WTC11 (cell line): ENCODE results near the gene VWA2. TPM values are rescaled to one million over a fixed set of nuclear protein-coding genes. Genes with fewer than 3 reads are reported as not detected.

Experiments used
- ATAC-seq: fragments of 200-7000 bp; cut with Tn5 transposase; 2 replicates; pipeline ENCODE4 v1.10.0; 2021; ENCODE audit warnings: mild to moderate bottlenecking, moderate library complexity
- CTCF ChIA-PET: fragments of 300-600 bp; sonication (Branson Sonifier 250); formaldehyde crosslinking; loops from one replicate; lab custom pipeline; 2021; ENCODE audit warnings: antibody characterized with exemption; lab: Charles Lee
- POLR2A ChIA-PET: fragments of 350-600 bp; sonication (Branson Sonifier 250); formaldehyde crosslinking; loops from one replicate; lab custom pipeline; 2021; ENCODE audit warnings: antibody characterized with exemption; lab: Charles Lee
- DNase-seq: peaks from one replicate; pipeline ENCODE4 v3.0.0; 2021; ENCODE audit warnings: low spot score
- H3K27ac Mint-ChIP-seq: 2 replicates; pipeline ENCODE4 v1.8.0; 2021; ENCODE audit warnings: mixed read lengths
- H3K27me3 Mint-ChIP-seq: 2 replicates; pipeline ENCODE4 v1.8.0; 2021; ENCODE audit warnings: low read depth, mild to moderate bottlenecking, moderate library complexity, mixed read lengths
- H3K36me3 Mint-ChIP-seq: 2 replicates; pipeline ENCODE4 v1.8.0; 2021; ENCODE audit warnings: mixed read lengths
- H3K4me1 Mint-ChIP-seq: 2 replicates; pipeline ENCODE4 v1.8.0; 2022; ENCODE audit warnings: mixed read lengths
- H3K4me3 Mint-ChIP-seq: 2 replicates; pipeline ENCODE4 v1.8.0; 2021; ENCODE audit warnings: mild to moderate bottlenecking, moderate library complexity, mixed read lengths
- H3K9me3 Mint-ChIP-seq: 2 replicates; pipeline ENCODE4 v1.8.0; 2021; ENCODE audit warnings: mixed read lengths
- AR ChIP-seq: fragments of 250-450 bp; sonication (Bioruptor Pico); IDR thresholded peaks from 2 replicates; pipeline ENCODE4 v1.9.0; 2021; ENCODE audit warnings: mild to moderate bottlenecking
- CBFB ChIP-seq: sonication (generic); formaldehyde crosslinking; IDR thresholded peaks from 2 replicates; pipeline ENCODE4 v1.8.1; 2022; ENCODE audit warnings: mild to moderate bottlenecking, low read depth, missing genetic modification reagents
- CREB1 ChIP-seq: sonication (generic); formaldehyde crosslinking; IDR thresholded peaks from 2 replicates; pipeline ENCODE4 v1.8.0; 2023; ENCODE audit warnings: mild to moderate bottlenecking, missing genetic modification reagents
- CREM ChIP-seq: sonication (generic); formaldehyde crosslinking; IDR thresholded peaks from 2 replicates; pipeline ENCODE4 v1.8.1; 2022; ENCODE audit warnings: mild to moderate bottlenecking, missing genetic modification reagents, moderate library complexity
- E2F4 ChIP-seq: sonication (generic); formaldehyde crosslinking; IDR thresholded peaks from 2 replicates; pipeline ENCODE4 v1.8.1; 2022; ENCODE audit warnings: low read depth, mild to moderate bottlenecking, moderate library complexity, missing genetic modification reagents, borderline replicate concordance
- EMX1 ChIP-seq: fragments of 250-450 bp; sonication (Bioruptor Pico); IDR thresholded peaks from 2 replicates; pipeline ENCODE4 v1.8.0; 2021; ENCODE audit warnings: mild to moderate bottlenecking
- ESRRA ChIP-seq: sonication (generic); formaldehyde crosslinking; IDR thresholded peaks from 2 replicates; pipeline ENCODE4 v1.8.1; 2022; ENCODE audit warnings: mild to moderate bottlenecking, missing genetic modification reagents, borderline replicate concordance
- GRHL2 ChIP-seq: fragments of 250-450 bp; sonication (Bioruptor Pico); IDR thresholded peaks from 2 replicates; pipeline ENCODE4 v1.8.0; 2022; ENCODE audit warnings: mild to moderate bottlenecking, moderate library complexity; ENCODE audit not compliant: insufficient replicate concordance, severe bottlenecking
- JUN ChIP-seq: sonication (generic); formaldehyde crosslinking; IDR thresholded peaks from 2 replicates; pipeline ENCODE4 v1.8.0; 2023; ENCODE audit warnings: mild to moderate bottlenecking, missing genetic modification reagents
- PRDM15 ChIP-seq: sonication (generic); formaldehyde crosslinking; IDR thresholded peaks from 2 replicates; pipeline ENCODE4 v1.8.0; 2022; ENCODE audit warnings: missing genetic modification reagents
- RORB ChIP-seq: fragments of 250-450 bp; sonication (Bioruptor Pico); IDR thresholded peaks from 2 replicates; pipeline ENCODE4 v1.9.0; 2021; ENCODE audit warnings: mild to moderate bottlenecking
- SMAD3 ChIP-seq: sonication (generic); formaldehyde crosslinking; IDR thresholded peaks from 2 replicates; pipeline ENCODE4 v1.8.0; 2022; ENCODE audit warnings: missing genetic modification reagents, mild to moderate bottlenecking, borderline replicate concordance
- TEAD1 ChIP-seq: sonication (generic); formaldehyde crosslinking; IDR thresholded peaks from 2 replicates; pipeline ENCODE4 v1.8.0; 2022; ENCODE audit warnings: mild to moderate bottlenecking, missing genetic modification reagents
- TEAD4 ChIP-seq: sonication (generic); formaldehyde crosslinking; IDR thresholded peaks from 2 replicates; pipeline ENCODE4 v1.8.0; 2022; ENCODE audit warnings: mild to moderate bottlenecking, missing genetic modification reagents
- ZNF121 ChIP-seq: sonication (generic); formaldehyde crosslinking; IDR thresholded peaks from 2 replicates; pipeline ENCODE4 v1.8.0; 2023; ENCODE audit warnings: missing genetic modification reagents
- ZNF138 ChIP-seq: sonication (generic); formaldehyde crosslinking; conservative IDR thresholded peaks from 2 replicates; pipeline ENCODE4 v1.8.1; 2022; ENCODE audit warnings: mild to moderate bottlenecking, moderate library complexity, missing genetic modification reagents
- ZNF219 ChIP-seq: sonication (generic); formaldehyde crosslinking; IDR thresholded peaks from 2 replicates; pipeline ENCODE4 v1.8.0; 2023; ENCODE audit warnings: missing genetic modification reagents, mild to moderate bottlenecking, borderline replicate concordance
- ZNF416 ChIP-seq: fragments of 250-450 bp; sonication (Bioruptor Pico); IDR thresholded peaks from 2 replicates; pipeline ENCODE4 v1.9.0; 2021; ENCODE audit warnings: mild to moderate bottlenecking, inconsistent platforms
- total RNA-seq: library from RNA; stranded (reverse); gene quantifications from 3 replicates; pipeline ENCODE4 v1.2.3, GENCODE V29; 2021
- TF ChIP-seq, protein P1 (sequence below): fragments of 250-450 bp; sonication (Bioruptor Pico); IDR thresholded peaks from 2 replicates; pipeline ENCODE4 v1.9.0; 2021; ENCODE audit warnings: moderate library complexity, mild to moderate bottlenecking, inconsistent platforms, borderline replicate concordance
- TF ChIP-seq, protein P2 (sequence below): sonication (generic); formaldehyde crosslinking; IDR thresholded peaks from 2 replicates; pipeline ENCODE4 v1.8.1; 2022; ENCODE audit warnings: mild to moderate bottlenecking, missing genetic modification reagents, moderate library complexity, borderline replicate concordance
- TF ChIP-seq, protein P3 (sequence below): sonication (generic); formaldehyde crosslinking; IDR thresholded peaks from 2 replicates; pipeline ENCODE4 v1.8.1; 2023; ENCODE audit warnings: mild to moderate bottlenecking, missing genetic modification reagents
- TF ChIP-seq, protein P4 (sequence below): sonication (generic); formaldehyde crosslinking; IDR thresholded peaks from 2 replicates; pipeline ENCODE4 v1.8.1; 2023; ENCODE audit warnings: mild to moderate bottlenecking, missing genetic modification reagents, moderate library complexity

VWA2 gene
- total RNA-seq, 1 experiment from 2014 or later = 2.1 TPM

- TF ChIP-seq E2F4 (CRISPR knock-in tag) (no peak), TEAD4 (CRISPR knock-in tag) (no peak)
- TF ChIP-seq, protein P1, sequence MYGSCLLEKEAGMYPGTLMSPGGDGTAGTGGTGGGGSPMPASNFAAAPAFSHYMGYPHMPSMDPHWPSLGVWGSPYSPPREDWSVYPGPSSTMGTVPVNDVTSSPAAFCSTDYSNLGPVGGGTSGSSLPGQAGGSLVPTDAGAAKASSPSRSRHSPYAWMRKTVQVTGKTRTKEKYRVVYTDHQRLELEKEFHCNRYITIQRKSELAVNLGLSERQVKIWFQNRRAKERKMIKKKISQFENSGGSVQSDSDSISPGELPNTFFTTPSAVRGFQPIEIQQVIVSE (CRISPR knock-in tag) = no peak
Measured at GRCh38 chr10:114207349-114207748, 31.7 kb upstream of the VWA2 start (continued).

- H3K27me3 Mint-ChIP-seq = no peaks in the 10 kb centered on the region
- TF ChIP-seq GRHL2 (CRISPR knock-in tag) = no peak
- TF ChIP-seq, protein P2, sequence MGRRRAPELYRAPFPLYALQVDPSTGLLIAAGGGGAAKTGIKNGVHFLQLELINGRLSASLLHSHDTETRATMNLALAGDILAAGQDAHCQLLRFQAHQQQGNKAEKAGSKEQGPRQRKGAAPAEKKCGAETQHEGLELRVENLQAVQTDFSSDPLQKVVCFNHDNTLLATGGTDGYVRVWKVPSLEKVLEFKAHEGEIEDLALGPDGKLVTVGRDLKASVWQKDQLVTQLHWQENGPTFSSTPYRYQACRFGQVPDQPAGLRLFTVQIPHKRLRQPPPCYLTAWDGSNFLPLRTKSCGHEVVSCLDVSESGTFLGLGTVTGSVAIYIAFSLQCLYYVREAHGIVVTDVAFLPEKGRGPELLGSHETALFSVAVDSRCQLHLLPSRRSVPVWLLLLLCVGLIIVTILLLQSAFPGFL (CRISPR knock-in tag) = no peak
- TF ChIP-seq CREM (CRISPR knock-in tag) = no peak
- TF ChIP-seq TEAD1 (CRISPR knock-in tag) = no peak
- no peak for TF ChIP-seq JUN (CRISPR knock-in tag)
- TF ChIP-seq ZNF219 (CRISPR knock-in tag) = no peak
- TF ChIP-seq, protein P3, sequence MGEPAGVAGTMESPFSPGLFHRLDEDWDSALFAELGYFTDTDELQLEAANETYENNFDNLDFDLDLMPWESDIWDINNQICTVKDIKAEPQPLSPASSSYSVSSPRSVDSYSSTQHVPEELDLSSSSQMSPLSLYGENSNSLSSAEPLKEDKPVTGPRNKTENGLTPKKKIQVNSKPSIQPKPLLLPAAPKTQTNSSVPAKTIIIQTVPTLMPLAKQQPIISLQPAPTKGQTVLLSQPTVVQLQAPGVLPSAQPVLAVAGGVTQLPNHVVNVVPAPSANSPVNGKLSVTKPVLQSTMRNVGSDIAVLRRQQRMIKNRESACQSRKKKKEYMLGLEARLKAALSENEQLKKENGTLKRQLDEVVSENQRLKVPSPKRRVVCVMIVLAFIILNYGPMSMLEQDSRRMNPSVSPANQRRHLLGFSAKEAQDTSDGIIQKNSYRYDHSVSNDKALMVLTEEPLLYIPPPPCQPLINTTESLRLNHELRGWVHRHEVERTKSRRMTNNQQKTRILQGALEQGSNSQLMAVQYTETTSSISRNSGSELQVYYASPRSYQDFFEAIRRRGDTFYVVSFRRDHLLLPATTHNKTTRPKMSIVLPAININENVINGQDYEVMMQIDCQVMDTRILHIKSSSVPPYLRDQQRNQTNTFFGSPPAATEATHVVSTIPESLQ (CRISPR knock-in tag) = no peak
- TF ChIP-seq PRDM15 (CRISPR knock-in tag) = no peak
- TF ChIP-seq ESRRA (CRISPR knock-in tag) = no peak
- no peak for TF ChIP-seq ZNF138 (CRISPR knock-in tag)
- TF ChIP-seq ZNF416 (CRISPR knock-in tag) = no peak
- no peak for TF ChIP-seq AR (CRISPR knock-in tag)
- no peak for TF ChIP-seq RORB
- TF ChIP-seq ZNF121 = no peak
- no peak for TF ChIP-seq SMAD3 (CRISPR knock-in tag)
- no peak for TF ChIP-seq CBFB (CRISPR knock-in tag)
- TF ChIP-seq, protein P4, sequence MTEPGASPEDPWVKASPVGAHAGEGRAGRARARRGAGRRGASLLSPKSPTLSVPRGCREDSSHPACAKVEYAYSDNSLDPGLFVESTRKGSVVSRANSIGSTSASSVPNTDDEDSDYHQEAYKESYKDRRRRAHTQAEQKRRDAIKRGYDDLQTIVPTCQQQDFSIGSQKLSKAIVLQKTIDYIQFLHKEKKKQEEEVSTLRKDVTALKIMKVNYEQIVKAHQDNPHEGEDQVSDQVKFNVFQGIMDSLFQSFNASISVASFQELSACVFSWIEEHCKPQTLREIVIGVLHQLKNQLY (CRISPR knock-in tag) = no peak
- TF ChIP-seq CREB1 (CRISPR knock-in tag) = no peak
- no peak for TF ChIP-seq EMX1 (CRISPR knock-in tag)
- H3K9me3 Mint-ChIP-seq = no peaks in the 10 kb centered on the region
- H3K27ac Mint-ChIP-seq = no peak overlapping the region
- H3K4me3 Mint-ChIP-seq = no peak overlapping the region
- H3K36me3 Mint-ChIP-seq = no peaks in the 10 kb centered on the region
- ChIA-PET CTCF (interaction anchor here (1.5 kb wide), 1 partner anchor 96 kb away, joined by 4 read pairs; no protein-coding TSS in a partner anchor), POLR2A (no interaction called here)
- ATAC-seq (peak; percentile 58; the same call in 1 of the 2 replicates), DNase-seq (no peak)
- no peaks in the 10 kb centered on the region for H3K4me1 Mint-ChIP-seq
Measured at GRCh38 chr10:114208351-114208750, 30.7 kb upstream of the VWA2 start.
